ENCODE measurements around the gene ESPL1. TPM values are rescaled to one million over a fixed set of nuclear protein-coding genes. Genes with fewer than 3 reads are reported as not detected.

The ESPL1 gene
- total and polyA plus RNA-seq, 2 donors (not counting 3 experiments of a cell fraction or from before 2014, with no cell fraction given), result 16.2 to 42.7 TPM

DNA sequence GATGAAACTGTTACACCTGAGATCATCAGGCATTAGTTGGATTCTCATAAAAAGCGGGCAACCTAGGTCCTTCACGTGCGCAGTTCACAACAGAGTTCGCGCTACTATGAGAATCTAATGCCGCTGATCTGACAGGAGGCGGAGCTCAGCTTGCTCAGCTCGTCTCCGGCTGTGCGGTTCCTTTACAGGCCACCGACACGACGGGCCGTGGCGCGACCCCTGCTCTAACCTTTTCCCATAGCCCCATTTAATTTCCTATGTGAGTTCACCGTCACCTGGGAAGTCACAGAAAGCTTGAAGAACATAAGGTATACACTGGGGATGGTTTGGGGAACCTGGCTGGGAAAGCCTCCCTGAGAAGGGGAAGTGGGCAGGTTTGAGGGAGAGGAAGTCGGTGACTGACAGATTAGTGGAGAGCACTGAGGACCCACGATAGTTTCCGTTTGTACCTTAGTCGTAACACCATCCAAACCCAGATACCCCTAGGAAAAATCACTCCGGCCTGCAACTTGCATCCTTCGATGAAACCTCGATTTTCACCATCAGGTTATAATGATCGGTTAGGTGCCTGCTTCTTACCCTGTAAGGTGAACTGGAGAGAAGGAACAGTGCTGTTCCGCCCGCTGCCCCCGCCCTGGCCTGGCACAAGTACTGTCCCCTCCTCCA, 56.1 kb downstream of the ESPL1 start:
- Histone ChIP-seq H3K4me2 (ENCODE audit: insufficient read depth, low read length) (peak overlapping the region; percentile 39), H2AFZ (ENCODE audit: low read depth, low read length) (peak overlapping the region; percentile 83), H3K9me1 (replicated peaks; ENCODE audit: control insufficient read depth, extremely low read depth, insufficient read depth, low read length) (no peaks in the 10 kb centered on the region), H3K4me3 (replicated peaks in 1 of 3; ENCODE audit: insufficient read depth in 1 of 3, low read depth in 1 of 3, low read length in 3 of 3) (no peak overlapping the region), H3K27me3 (ENCODE audit: control insufficient read depth in 2 of 2, insufficient read depth in 2 of 2, low read length in 2 of 2) (no peaks in the 10 kb centered on the region), H3K27ac (ENCODE audit: insufficient read depth, low read depth, low read length) (peak overlapping the region; percentile 43), H3K79me2 (ENCODE audit: control insufficient read depth, insufficient read depth, low read length) (peaks cover 5% of the 10 kb centered on the region), H3K9ac (replicated peaks; ENCODE audit: extremely low read depth, insufficient read depth, low read length) (peak overlapping the region; percentile 75), H3K36me3 (ENCODE audit: control insufficient read depth in 2 of 2, extremely low read depth in 1 of 2, insufficient read depth in 2 of 2, low read length in 2 of 2) (no peaks in the 10 kb centered on the region), H3K4me1 (ENCODE audit: control insufficient read depth, extremely low read depth, insufficient read depth, low read length) (peaks cover 24% of the 10 kb centered on the region), H3K9me3 (replicated peaks; ENCODE audit: control insufficient read depth, insufficient read depth, low read length) (no peaks in the 10 kb centered on the region), H4K20me1 (replicated peaks; ENCODE audit: control insufficient read depth, extremely low read depth, insufficient read depth, low read length) (no peaks in the 10 kb centered on the region)
- FAIRE-seq (no peak), DNase-seq (ENCODE audit: low read depth, low spot score) (no peak)
- TF ChIP-seq POLR2AphosphoS5 (IDR thresholded peaks at IDR 0.05; ENCODE audit: insufficient read depth, low read depth, low read length), result no peak
- no peak for TF ChIP-seq MYC (IDR thresholded peaks at IDR 0.05; ENCODE audit: low read depth, low read length)
- TF ChIP-seq CTCF (IDR thresholded peaks at IDR 0.05; ENCODE audit: extremely low read depth in 1 of 2, insufficient read depth in 1 of 2, low read depth in 1 of 2, low read length in 2 of 2), result no peak
- TF ChIP-seq FOS (IDR thresholded peaks at IDR 0.05; ENCODE audit: borderline replicate concordance, insufficient read depth, low read length), result no peak
- TF ChIP-seq POLR2A (IDR thresholded peaks at IDR 0.05; ENCODE audit: low read depth, low read length), result no peak
- no peak for TF ChIP-seq MAX (IDR thresholded peaks at IDR 0.05; ENCODE audit: insufficient read depth, insufficient read length)
- no peak for TF ChIP-seq EZH2 (IDR thresholded peaks at IDR 0.05; ENCODE audit: borderline replicate concordance, low read depth, low read length, severe bottlenecking)
- TF ChIP-seq JUN (IDR thresholded peaks at IDR 0.05; ENCODE audit: borderline replicate concordance, insufficient read depth, insufficient read length, low read depth), result no peak
- TF ChIP-seq GATA2 (IDR thresholded peaks at IDR 0.05; ENCODE audit: insufficient read depth, insufficient read length, low read depth, low read length), result no peak
- no TSS peak for BruUV-seq (replicated peaks)
- ChIA-PET CTCF (interaction anchor here (1.3 to 13.2 kb wide), 10 partner anchors 21 to 184 kb away, joined by 3 to 225 read pairs (median 12); partner anchors contain the start of genes NPFF and TARBP2), POLR2A (interaction anchor here (1.0 kb wide), 1 partner anchor 21 kb away, joined by 3 read pairs; no protein-coding TSS in a partner anchor)
- dilution Hi-C loops (cut with MboI; ENCODE audit: extremely low pct_ligation_motif_present, low sequenced_read_pairs) (no loop called here), intact Hi-C loops (cut with micrococcal nuclease) (loop anchor here (1.0 to 2.0 kb wide), 2 partner anchors 55 to 184 kb away; no protein-coding TSS in a partner anchor)
